GM12892 (cell line): ENCODE measurements around the gene C10orf88.
"Not testable (repeated sequence)": the region's sequence is repeated elsewhere in the genome, so short reads cannot be mapped to it uniquely, and the experiment has no call there.

Source experiments
- DNase-seq: peaks from one replicate; pipeline ENCODE4 v3.0.0; 2011; ENCODE audit not compliant: insufficient read length
- FAIRE-seq: peaks from 2 replicates; lab custom pipeline; 2011; peaks lifted over from hg19 to GRCh38; lab: Jason Lieb, UNC
- POLR2A ChIP-seq: IDR thresholded peaks from 2 replicates; pipeline ENCODE4 v1.6.1; 2011; ENCODE audit warnings: low read depth, low read length, control low read depth
- POLR2AphosphoS5 ChIP-seq: IDR thresholded peaks from 2 replicates; pipeline ENCODE4 v1.6.1; 2011; ENCODE audit warnings: low read depth, low read length, control low read depth
- TAF1 ChIP-seq: IDR thresholded peaks from 2 replicates; pipeline ENCODE4 v1.6.1; 2011; ENCODE audit warnings: low read depth, mild to moderate bottlenecking, control low read depth, low read length, borderline replicate concordance

The C10orf88 gene

GRCh38 chr10:122955892-122956291 is 1.9 kb upstream of the C10orf88 start:
- no peak for DNase-seq
- TF ChIP-seq TAF1 (no peak), POLR2A (no peak), POLR2AphosphoS5 (no peak)
- no peak for FAIRE-seq

DNA sequence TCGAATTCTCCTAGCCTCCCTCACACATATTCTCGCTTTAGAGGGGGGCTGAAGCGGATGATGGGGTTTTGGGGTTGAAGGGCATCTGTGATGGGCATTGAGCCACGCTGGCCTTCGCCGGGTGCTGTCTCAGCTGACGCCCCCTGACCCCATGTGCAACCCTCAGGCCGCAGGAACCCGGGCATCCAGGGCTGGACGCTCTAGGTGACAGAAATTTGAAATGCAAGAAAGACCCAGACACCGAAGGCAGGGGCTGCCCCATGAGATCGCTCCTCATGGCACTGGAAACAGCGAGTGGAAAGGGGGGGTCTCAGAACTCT is 664 bp upstream of the C10orf88 start:
- TF ChIP-seq POLR2AphosphoS5 (no peak), TAF1 (no peak), POLR2A (no peak)
- FAIRE-seq: no peak
- DNase-seq: no peak

DNA sequence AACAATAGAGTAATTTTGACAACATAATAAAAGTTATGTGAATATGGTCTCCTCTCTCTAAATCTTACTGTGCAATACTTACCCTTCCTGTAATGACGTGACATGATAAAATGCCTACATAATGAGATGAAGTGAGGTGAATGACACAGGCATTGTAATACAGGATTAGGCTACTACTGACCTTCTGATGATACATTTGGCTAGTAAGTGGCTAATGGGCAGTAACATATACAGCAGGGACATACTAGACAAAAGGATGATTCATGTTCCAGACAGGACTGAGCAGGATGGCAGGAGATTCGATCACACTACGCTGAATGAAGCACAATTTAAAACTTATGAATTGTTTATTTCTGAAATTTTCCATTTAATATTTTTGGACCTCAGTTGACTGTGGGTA is 4.7 kb downstream of the C10orf88 start:
- DNase-seq: no peak
- FAIRE-seq: no peak
- TF ChIP-seq POLR2AphosphoS5 (no peak), TAF1 (no peak), POLR2A (no peak)

DNA sequence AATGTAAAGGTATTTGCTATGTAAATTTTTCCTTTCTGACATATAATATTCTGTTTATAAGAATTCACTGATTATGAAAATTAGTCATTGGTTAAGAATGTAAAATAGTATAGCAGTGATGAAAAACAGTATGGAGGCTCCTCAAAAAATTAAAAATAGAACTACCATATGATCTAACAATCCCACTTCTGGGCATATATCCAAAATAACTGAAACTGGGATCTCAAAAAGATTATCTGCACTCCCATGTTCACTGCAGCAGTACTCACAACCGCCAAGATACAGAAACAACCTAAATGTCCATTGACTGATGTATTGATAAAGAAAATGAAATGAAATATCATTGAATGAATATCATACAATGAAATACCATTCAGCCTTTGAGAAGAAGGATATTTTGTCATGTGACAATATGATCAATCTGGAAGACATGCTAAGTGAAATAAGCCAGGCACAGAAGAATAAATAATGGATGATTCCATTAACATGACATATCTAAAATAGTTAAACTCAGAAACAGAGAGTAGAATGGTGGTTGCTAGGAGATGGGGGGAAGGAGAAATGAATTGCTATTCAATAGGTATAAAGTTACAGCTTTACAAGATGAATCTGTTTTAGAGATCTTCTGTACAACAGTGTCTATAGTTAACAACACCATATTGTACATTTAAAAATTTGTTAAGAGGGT is 14.0 kb downstream of the C10orf88 start:
- no peak for TF ChIP-seq TAF1
- no peak for TF ChIP-seq POLR2A
- no peak for TF ChIP-seq POLR2AphosphoS5
- peak; percentile 33 for FAIRE-seq
- DNase-seq: no peak

- TF ChIP-seq TAF1: no peak
- no peak for TF ChIP-seq POLR2AphosphoS5
- TF ChIP-seq POLR2A: no peak
- DNase-seq (no peak), FAIRE-seq (no peak)
Measured at GRCh38 chr10:122939133-122939855, 14.7 kb downstream of the C10orf88 start.

- no peak for FAIRE-seq
- TF ChIP-seq TAF1 (no peak), POLR2AphosphoS5 (no peak), POLR2A (no peak)
- no peak for DNase-seq
Measured at GRCh38 chr10:122931088-122931906, 22.7 kb downstream of the C10orf88 start.

GRCh38 chr10:122930140-122930539 is 23.9 kb downstream of the C10orf88 start:
- FAIRE-seq (no peak), DNase-seq (no peak)
- TF ChIP-seq TAF1 (no peak), POLR2A (no peak), POLR2AphosphoS5 (no peak)

DNA sequence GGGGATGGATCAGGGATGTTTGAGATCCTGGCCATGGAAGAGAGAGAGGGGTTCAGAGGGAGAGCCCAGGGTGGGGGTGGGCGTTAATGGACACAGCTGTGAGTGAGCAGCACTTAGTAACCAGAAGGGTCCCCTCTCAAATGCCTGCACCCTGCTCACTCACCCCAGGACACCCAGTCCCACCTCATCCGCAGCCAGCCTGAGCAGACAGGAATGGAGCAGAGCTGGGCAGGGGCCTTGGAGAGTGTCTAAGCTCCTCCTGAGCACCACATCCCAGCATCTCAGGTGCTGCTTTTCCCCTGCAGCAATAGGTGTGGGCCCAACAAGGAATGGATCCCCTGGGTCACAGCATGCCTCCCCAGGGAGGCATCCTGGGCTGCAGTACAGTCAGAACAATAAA is 38.3 kb downstream of the C10orf88 start:
- no peak for FAIRE-seq
- no peak for TF ChIP-seq POLR2A
- TF ChIP-seq TAF1: no peak
- DNase-seq: no peak

DNA sequence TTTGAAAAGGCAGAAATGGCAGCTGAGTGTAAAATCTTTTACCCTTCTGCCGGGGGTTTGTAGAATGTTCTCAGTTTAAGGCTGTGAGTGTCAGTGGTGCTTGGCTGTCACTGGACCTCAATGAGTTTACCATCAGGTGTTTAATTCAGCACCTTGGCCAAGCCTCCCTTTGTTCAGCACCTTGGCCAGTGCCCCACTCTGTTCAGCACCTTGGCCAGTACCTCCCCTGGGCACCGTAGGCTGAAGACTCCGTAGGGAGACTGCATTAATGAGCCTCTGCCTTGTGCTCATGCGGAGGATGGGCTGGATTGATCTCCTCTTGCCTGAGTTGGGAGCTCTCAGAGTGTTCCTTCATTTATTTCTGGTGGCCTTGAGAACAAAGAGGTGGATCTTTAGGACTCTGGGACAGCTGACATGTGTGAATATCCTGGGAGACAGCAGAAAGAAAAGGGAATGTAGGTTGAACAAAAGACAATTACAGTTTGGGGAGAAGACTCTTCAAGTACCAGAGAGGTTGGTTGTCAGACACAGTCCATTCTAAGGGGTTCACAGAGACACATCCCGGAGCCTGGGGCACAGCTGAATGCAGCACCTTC is 42.0 kb downstream of the C10orf88 start:
- TF ChIP-seq POLR2A (no peak), POLR2AphosphoS5 (no peak), TAF1 (no peak)
- DNase-seq (peak; percentile 6), FAIRE-seq (no peak)

DNA sequence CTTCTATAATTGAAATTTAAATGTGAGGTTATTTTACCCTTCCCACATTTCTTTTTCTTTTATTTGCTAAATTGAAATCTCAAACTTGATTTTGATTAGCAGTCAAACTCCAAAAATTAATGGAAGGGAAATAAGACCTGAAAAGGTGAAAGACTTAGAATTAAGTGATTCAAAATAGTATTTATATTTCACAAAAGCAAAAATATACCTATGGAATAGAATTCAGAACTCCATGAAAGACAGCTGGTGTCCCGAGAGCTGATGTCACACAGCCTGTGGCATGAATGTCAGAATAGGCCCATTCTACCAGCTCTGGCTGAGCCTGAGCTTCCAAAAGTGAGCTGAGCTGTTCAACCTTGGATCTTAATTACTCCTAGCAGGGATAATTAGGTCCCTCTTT is 43.7 kb downstream of the C10orf88 start, which contains the start of gene FAM24A:
TSS of gene FAM24A (plus strand) at position 301 of the 400 bp plus-strand sequence. CDS start 1,025 bp downstream, outside the sequence.
- no peak for DNase-seq
- TF ChIP-seq TAF1 (no peak), POLR2AphosphoS5 (no peak), POLR2A (no peak)
- FAIRE-seq: no peak

- not testable (repeated sequence) for DNase-seq, FAIRE-seq
Measured at GRCh38 chr10:122903861-122904260, 50.2 kb downstream of the C10orf88 start.

DNA sequence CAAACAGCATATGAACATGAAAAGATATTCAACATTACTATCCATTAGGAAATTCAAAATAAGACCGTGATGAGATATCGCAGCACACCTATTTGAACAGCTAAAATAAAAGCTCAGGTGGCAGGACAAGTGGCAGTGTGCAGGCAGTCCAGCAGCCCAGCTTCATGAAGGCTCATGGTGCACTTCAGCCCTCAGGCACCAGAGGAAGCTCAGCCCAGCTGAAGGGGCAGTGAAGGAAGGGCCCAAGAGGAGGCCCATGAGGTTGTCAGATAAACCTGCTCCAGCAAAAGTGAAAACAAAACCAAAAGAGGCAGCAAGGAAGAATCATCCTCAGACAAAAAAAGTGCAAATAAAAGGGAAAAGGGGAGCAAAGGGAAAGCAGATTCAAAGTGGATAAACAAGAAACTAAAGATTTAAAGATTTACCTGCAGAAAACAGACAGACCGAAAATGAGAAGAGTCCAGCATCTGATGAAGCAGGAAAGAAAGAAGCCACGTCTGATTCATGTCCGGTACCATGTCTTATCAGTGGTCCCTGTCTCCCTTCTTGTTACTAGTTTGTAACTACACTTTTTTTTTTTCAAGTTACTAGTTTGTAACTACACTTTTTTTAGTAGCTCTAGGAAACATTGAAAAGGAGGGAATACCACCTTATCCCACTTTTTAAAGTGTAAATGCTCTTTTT is 59.6 kb downstream of the C10orf88 start:
- FAIRE-seq (no peak), DNase-seq (no peak)
- TF ChIP-seq POLR2A: no peak
- no peak for TF ChIP-seq TAF1
- no peak for TF ChIP-seq POLR2AphosphoS5
